GM19035 (cell line): ENCODE data around the gene BCL2L11.
A peak's percentile ranks its signal among the peaks of the same experiment; 100 is the strongest.
"Not testable (repeated sequence)": the region's sequence is repeated elsewhere in the genome, so short reads cannot be mapped to it uniquely, and the experiment has no call there.

ENCODE experiments used
- ATAC-seq: cut with Tn5 transposase; IDR thresholded peaks from one replicate; pipeline ENCODE4 v1.9.1; 2021; ENCODE audit not compliant: unreplicated experiment

Gene BCL2L11, protein sequence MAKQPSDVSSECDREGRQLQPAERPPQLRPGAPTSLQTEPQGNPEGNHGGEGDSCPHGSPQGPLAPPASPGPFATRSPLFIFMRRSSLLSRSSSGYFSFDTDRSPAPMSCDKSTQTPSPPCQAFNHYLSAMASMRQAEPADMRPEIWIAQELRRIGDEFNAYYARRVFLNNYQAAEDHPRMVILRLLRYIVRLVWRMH

GRCh38 chr2:111120253-111121027, at the start of gene BCL2L11:
TSS of gene BCL2L11 (plus strand) at chr2:111120914. CDS start at chr2:111123746, 2,832 bp downstream.
- ATAC-seq, result peak; percentile 52

GRCh38 chr2:111071600-111072171, 49.0 kb upstream of the BCL2L11 start:
- no peak for ATAC-seq

DNA sequence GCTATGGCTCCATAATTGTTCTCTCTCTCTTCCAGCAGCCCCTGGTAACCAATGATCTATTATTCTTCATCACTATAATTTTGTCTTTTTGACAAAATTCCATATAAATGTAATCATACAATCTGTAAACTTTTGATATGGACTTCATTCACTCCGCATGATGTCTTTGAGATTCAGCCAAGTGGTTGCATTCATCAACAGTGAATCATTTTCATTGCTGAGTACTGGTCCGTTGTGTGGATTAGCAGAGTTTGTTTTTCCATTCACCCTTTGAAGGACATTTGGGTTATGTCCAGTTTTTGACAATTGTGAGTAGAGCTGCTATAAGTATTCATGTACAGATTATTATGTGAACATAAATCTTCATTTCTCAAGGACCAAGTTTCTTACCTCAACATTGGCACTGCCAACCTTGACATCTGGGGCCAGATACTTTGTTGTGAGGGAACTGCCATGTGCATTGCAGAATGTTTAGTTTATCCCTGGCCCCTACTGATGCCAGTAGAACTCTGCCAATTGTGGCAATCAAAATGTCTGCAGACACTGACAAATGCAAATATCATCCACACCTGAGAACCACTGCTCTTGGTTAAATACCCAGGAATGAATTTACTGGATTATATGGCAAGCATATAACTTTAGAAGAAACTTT, 48.4 kb upstream of the BCL2L11 start:
- ATAC-seq, result no peak

- not testable (repeated sequence) for ATAC-seq
Observed at GRCh38 chr2:111082659-111083058, 38.1 kb upstream of the BCL2L11 start.

DNA sequence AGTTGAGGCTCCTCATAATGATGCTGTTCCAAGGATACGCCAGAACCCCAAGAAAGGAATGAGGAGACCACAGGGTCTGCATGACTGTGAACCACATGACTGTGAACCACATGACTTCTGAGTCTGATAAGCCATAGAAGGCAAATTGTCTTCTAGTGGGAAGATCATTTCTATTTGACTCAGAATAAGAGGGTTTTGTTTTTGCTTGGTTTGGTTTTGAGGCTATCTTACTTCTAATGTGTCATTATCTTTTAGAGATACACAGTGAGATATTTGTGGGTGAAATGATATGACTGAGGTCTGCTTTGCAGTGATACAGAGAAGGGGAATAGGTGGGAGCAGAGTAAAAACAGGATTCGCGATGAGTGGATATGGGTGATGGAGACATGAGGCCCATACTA, 28.9 kb upstream of the BCL2L11 start:
- ATAC-seq, result no peak

GRCh38 chr2:111094691-111095090, 26.0 kb upstream of the BCL2L11 start:
- ATAC-seq, result no peak

DNA sequence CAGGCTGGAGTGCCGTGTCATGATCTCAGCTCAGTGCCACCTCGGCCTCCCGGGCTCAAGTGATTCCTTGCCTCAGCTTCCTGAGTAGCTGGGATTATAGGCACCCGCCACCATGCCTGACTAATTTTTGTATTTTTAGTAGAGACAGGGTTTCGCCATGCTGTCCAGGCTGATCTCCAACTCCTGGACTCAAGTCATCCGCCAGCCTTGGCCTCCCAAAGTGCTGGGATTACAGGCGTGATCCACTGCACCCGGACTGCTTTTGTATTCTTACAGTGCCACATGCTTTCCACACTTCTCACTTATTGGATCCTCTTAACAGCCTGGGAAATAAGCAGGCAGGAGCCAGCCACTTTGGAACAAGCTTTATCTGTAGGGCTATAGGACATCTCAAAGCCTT, 25.3 kb upstream of the BCL2L11 start:
- ATAC-seq, result no peak

DNA sequence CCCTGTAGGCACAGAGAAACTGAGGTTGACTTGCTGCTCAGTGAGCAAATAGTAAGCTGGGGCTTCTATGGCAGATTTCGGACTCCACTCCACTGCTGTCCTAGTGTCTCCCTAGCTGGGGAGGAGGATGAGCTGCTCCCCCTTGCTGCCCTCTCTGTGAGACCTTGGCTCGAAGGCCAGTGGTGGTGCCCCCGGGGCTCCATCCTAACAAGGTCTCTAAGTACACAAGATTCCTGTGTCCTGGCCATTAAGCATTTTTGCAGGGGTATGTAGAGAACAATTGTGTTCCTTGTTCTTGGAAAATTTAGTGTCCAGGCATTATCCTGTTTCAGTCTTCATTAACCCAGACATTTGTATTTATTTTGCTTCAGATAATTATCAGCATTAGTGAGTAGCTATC, 21.3 kb upstream of the BCL2L11 start:
- ATAC-seq, result no peak

DNA sequence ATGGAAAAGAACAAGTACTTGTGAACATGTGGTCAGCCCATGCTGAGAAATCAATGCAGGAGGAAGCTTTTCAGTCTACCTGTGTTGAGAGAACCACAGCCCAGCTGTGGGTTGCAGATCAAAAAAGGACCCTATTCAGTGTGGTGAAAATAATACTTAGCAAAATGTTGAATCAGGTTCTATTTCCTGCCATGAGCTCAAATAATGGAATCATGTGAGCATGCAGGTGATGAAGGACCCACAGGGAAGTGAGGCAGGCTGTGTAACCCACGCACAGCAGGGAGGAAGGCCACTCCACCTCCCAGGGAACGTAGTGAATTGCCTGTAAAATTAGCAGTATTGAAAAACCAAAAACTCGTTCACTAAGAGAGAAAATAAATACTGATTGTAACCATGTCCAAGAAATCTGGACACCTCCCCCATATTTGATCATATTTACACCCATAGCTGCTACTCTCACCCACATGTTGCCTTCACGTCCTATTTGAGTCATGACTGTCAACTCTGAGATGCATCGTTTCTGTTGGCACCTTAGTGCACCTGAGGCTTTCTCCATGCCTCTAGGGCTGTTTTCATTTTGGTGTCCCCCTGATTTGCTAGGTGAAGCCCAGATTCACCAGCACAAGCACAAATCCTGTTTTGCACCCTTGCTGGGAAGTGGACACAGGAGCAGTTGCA, 20.5 kb upstream of the BCL2L11 start:
- ATAC-seq, result peak; percentile 47

- peak; percentile 84 for ATAC-seq
Observed at GRCh38 chr2:111100765-111101162, 19.9 kb upstream of the BCL2L11 start.

GRCh38 chr2:111101592-111101991, 19.1 kb upstream of the BCL2L11 start:
- no peak for ATAC-seq

GRCh38 chr2:111102216-111102615, 18.5 kb upstream of the BCL2L11 start:
- ATAC-seq, result no peak

DNA sequence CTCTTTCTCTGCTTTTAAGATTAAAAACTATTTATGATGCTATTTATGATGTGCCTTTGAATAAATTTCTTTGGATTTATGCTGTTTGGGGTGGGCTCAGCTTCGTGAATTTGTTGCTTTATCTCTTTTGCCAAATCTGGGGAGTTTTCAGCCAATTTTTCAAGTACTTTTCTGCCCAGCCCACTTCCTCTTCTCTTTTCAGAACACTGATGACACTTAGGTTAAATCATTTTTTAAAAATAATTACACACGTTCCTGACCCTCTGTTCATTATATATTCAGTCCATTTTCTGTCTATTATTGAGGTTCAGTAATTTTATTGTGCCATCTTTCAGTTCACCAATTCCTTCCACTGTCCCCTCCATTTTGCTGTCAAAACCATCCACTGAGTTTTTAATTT, 14.8 kb upstream of the BCL2L11 start:
- no peak for ATAC-seq

DNA sequence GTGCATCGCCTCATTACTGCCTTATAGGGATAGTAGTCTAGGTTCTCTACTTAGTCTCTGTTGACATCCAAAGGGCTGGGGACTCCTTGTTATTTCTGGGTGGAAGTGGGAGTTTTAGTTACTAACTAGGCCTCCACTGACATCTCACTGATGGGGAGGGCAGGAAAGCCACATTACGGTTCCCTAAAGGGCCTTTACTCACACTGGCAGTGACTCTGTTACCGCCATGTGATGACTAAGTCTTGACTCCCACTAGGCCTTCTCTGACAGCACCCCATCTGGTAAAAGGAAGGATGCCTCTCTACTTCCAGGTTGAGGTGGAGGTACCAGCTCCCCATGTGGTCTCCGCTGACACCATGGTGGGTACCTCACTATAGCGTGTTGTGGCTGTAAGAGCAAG, 14.0 kb upstream of the BCL2L11 start:
- no peak for ATAC-seq

DNA sequence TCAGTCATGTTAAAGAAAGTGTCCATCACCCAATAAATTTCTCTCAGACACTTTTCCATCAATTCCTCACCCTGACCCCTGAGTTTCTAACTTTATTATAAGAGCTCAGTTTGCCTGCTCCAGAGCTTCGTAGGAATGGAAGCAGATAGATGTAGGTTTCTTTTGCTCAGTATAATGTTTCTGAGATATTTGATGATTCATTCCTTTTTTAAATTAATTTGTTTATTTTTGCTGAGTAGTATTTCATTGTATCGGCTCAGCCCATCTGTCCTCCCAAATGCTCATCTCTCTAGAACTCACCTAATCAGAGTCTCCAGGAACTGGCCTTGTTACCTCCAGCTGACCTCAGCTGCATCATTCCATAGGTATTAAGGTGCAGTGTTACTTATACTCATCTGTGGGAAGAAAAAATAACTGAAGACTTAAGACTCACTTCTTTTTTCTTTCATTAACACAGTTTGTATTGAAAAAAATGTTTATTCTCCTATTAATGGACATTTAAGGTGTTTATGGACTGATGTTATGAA, 11.9 kb upstream of the BCL2L11 start:
- no peak for ATAC-seq

- ATAC-seq, result no peak
Observed at GRCh38 chr2:111111101-111111755, 9.5 kb upstream of the BCL2L11 start.

DNA sequence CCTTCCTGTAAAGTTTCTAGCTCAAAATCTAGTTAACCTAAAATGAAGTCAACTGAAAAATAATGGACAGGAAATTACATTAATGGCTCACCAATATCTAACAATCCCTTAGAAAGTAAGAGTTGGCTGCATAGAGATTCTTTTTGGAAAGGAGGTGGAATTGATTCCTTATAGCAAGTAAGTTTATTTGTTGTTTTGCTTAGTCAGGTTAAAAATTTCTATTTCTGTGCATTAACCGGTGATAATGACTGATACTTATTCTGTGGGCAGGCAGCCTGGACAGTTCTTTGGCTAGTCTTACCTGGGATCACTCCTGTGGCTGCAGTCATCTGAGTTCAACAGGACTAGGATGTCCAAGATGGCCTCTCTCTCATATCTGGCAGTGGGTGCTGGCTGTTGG, 6.9 kb upstream of the BCL2L11 start:
- no peak for ATAC-seq

DNA sequence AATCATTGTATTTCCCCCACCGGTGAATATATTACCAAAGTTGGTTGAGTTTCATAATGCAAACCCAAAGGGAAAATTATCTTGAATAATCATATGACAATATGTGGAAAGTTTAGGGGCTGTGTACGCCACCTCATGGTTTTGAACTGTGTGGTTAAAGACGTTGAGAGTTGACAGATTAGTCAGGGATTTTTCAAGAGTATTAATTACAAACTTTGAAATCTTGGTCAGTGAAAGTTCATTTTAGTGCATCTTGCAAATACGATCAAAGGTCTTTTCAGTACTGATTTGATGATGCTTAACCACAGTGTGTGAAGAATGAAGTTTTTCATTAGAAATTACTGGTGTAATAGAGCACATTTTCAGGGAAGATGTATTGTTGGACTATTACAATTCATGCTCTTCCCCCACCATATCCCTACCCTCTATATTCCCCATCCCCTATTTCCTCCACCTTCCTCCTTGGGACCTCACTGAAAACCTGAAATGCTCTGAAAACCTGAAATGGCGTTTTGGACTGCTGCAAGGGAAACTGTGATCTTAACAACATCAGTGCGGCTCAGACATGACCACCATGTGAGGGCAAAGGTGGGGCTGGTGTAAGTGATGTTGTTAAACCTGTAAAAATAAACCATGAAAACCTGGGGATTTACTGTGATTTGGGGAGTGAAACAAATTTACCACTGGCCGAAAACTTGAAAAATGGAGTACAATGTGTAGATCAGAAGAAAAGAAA, 4.5 kb upstream of the BCL2L11 start:
- no peak for ATAC-seq

DNA sequence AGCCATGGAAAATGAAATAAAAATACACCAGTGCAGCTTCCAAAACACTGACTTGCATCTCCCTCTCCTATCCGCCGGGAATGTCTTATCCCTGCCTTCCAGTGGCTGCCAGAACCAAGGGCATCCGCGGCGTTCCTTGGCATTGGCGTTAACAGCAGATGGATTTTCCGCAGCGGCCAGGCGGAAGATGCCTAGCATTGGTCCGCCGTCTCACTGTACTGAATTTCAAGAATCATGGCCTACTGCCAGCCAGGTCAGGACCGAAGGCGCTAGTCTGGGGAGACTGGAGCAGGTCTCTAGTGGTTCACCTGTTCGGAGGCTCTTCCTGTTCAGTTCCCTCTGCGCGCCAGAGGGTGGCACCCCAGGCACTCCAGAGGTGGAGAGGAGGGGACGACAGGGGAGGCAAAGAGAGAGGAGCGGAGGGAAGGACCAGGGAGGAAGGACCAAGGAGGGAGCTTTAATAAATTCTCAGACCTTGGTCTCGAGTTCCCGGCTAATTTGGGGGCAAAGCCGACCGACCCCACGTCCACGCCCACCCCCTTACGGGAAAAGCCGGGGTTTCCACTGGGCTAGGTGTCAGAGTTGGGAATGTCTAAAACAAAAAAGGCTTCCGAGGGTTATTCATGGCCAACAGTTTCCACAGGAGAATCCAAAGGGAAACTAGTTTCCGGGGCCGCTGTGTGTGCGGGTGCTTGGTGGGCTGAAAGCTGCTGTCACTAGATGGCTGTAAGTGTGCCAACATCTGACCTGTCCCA, 3.7 kb upstream of the BCL2L11 start:
- ATAC-seq, result no peak
